Measurements from ENCODE around the gene ADGB.

The ADGB gene

DNA sequence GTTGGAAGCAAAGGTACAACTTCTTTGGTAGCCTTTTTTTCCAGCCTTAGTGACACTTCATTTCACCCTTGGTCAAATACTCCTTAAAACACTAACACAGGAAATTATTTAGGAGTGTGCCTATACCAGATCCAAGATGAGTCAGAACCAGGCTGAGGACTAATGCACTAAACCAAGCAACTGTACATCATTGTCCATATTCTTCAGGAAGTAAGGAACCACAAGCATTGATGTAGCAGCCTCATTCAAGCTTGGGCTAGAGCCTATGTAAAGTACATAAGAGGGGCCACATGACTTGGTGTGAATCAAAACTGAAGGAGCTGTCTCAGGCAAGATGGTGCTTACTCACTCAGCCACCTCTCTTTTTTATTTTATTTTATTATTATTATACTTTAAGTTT is 20.7 kb upstream of the ADGB start:
- no peak for DNase-seq (ENCODE audit: low read depth)
- TF ChIP-seq, protein P1, sequence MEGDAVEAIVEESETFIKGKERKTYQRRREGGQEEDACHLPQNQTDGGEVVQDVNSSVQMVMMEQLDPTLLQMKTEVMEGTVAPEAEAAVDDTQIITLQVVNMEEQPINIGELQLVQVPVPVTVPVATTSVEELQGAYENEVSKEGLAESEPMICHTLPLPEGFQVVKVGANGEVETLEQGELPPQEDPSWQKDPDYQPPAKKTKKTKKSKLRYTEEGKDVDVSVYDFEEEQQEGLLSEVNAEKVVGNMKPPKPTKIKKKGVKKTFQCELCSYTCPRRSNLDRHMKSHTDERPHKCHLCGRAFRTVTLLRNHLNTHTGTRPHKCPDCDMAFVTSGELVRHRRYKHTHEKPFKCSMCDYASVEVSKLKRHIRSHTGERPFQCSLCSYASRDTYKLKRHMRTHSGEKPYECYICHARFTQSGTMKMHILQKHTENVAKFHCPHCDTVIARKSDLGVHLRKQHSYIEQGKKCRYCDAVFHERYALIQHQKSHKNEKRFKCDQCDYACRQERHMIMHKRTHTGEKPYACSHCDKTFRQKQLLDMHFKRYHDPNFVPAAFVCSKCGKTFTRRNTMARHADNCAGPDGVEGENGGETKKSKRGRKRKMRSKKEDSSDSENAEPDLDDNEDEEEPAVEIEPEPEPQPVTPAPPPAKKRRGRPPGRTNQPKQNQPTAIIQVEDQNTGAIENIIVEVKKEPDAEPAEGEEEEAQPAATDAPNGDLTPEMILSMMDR (IDR thresholded peaks at IDR 0.05; ENCODE audit: control insufficient read depth, extremely low read depth, insufficient read depth), result no peak
- no peak overlapping the region for H3K4me3 ChIP-seq (ENCODE audit: low read depth, low read length)

DNA sequence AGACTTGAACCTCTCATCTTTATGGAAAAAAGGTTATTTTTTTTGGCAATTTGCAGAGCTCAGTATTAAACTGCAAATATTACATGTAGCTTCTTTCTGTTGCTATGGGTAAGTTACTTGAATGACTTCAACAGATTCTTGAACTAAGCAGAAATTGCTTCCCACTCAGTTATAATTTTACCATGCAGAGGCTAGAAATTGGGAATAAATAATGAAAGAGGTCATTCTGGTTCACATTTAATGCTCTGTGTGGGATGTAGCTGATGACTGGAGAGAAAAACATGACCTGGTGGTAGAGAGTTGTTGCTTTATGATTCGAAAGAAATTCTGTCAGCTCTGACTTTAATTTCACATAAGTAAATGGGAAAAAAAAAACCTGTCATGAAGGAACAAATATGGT is 16.8 kb upstream of the ADGB start:
- no peak overlapping the region for H3K4me3 ChIP-seq (ENCODE audit: low read depth, low read length)
- DNase-seq (ENCODE audit: low read depth), result no peak
- TF ChIP-seq, protein P1 (IDR thresholded peaks at IDR 0.05; ENCODE audit: control insufficient read depth, extremely low read depth, insufficient read depth), result no peak

DNA sequence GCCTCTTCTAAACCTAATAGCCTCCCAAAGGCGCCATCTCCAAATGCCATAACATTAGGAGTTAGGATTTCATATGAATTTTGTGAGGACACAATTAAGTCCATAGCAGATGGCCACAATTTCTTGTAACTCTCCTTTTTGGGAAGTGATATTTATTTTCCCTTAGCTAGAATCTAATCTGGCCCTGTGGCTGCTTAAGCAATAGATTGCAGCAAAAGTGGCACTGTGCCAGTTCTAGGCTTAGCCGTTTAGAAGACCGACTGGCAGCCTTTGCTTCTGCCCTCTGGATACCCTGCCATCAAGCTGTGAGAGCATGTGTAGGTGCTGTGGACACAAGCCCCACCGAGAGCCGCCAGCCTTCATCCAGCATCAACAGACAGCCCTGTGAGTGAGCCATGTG is 15.9 kb upstream of the ADGB start:
- no peak overlapping the region for H3K4me3 ChIP-seq (ENCODE audit: low read depth, low read length)
- TF ChIP-seq, protein P1 (IDR thresholded peaks at IDR 0.05; ENCODE audit: control insufficient read depth, extremely low read depth, insufficient read depth), result no peak
- DNase-seq (ENCODE audit: low read depth), result no peak

DNA sequence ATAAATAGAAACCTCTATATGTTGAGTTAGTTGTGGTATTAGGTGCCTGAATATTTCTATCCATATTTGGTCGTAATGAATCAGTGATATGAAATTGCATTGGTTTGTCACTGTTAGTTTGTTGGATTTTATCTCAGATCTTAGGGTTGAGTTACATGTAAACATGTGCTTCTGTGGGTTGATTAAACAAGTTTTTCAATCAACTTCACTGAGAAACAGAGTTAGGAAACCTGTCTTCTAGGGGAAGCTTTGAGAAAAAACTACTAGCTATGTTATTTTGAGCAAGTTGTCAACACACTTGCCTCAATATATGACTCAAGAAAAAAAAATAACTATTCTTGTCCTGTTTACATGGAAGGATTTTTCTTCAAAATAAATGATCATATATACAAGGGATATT is 14.8 kb upstream of the ADGB start:
- TF ChIP-seq, protein P1 (IDR thresholded peaks at IDR 0.05; ENCODE audit: control insufficient read depth, extremely low read depth, insufficient read depth), result no peak
- no peak for DNase-seq (ENCODE audit: low read depth)
- H3K4me3 ChIP-seq (ENCODE audit: low read depth, low read length), result no peak overlapping the region

DNA sequence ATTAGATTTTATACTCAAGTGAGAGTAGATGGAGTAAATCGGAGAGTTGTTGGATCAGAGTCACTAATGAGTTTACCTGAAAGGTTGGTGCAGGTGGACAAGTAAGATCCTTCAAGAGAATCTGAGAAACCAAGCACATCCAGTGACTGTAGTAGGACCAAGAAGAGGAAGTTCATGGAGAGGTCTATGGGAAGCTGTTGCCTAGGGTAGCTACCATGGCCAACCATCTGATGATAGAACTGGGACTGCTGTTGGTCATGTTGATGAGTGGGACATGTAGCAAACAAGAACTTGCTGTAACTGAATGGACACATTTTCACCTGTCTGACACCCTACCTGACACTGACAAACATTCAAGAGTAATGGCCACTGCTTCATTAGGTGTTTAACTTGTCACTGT is 11.3 kb upstream of the ADGB start:
- no peak for DNase-seq (ENCODE audit: low read depth)
- TF ChIP-seq, protein P1 (IDR thresholded peaks at IDR 0.05; ENCODE audit: control insufficient read depth, extremely low read depth, insufficient read depth), result no peak
- no peak overlapping the region for H3K4me3 ChIP-seq (ENCODE audit: low read depth, low read length)

DNA sequence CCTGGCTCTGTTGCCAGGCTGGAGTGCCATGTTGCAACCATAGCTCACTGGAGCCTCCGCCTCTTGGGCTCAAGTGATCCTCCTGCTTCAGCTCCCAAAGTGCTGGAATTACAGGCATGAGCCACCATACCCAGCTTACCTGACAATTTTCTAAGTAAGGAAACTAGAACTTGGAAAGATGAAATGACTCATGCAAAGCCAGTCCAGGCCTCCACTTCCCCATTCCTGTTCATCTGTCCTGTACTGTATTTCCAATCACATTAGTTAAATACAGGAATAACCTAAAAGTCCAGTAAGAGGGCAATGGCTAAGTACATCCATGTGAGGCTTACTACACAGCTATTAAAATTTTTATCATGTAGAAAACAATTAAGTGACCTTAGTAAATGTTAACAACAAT is 8.3 kb upstream of the ADGB start:
- no peak overlapping the region for H3K4me3 ChIP-seq (ENCODE audit: low read depth, low read length)
- DNase-seq (ENCODE audit: low read depth), result no peak
- TF ChIP-seq, protein P1 (IDR thresholded peaks at IDR 0.05; ENCODE audit: control insufficient read depth, extremely low read depth, insufficient read depth), result no peak

DNA sequence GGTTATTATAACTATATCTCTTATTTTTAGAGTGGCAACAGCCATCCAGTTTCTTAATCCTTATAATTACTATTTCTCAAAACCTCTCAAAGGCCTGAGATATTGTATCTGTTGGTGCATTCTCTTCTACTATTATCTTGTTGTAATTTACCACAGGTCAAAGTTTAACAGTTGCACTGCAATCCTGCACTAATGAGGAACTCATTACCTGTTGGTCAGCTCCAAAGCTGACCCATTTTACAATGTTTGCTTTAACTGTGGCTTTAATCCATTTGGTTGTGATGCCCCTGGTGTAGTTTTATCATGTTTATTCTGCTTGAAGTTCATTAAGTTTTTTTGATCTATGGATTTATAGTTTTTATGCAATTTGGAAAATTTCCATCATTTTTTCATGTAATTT is 6.3 kb upstream of the ADGB start:
- no peak for DNase-seq (ENCODE audit: low read depth)
- no peak overlapping the region for H3K4me3 ChIP-seq (ENCODE audit: low read depth, low read length)
- TF ChIP-seq, protein P1 (IDR thresholded peaks at IDR 0.05; ENCODE audit: control insufficient read depth, extremely low read depth, insufficient read depth), result no peak
